AG09319 (cell line): ENCODE results near the gene LBH.

ENCODE experiments used
- DNase-seq: peaks from one replicate; pipeline ENCODE4 v3.0.0-alpha.2; 2010; ENCODE audit warnings: low read depth; ENCODE audit errors: extremely low read depth
- CTCF ChIP-seq: IDR thresholded peaks from 2 replicates; pipeline ENCODE4 v1.5.1; 2011; ENCODE audit warnings: low read depth, mild to moderate bottlenecking, inconsistent platforms, low read length, moderate library complexity

LBH gene

GRCh38 chr2:30300456-30301221, 69.3 kb downstream of the LBH start:
- DNase-seq: peak; percentile 39
- no peak for TF ChIP-seq CTCF

- TF ChIP-seq CTCF: no peak
- DNase-seq: no peak
These were observed 70.2 kb downstream of the LBH start for GRCh38 chr2:30301551-30301950.

GRCh38 chr2:30302566-30302965, 71.2 kb downstream of the LBH start:
- DNase-seq: no peak
- TF ChIP-seq CTCF: no peak

- TF ChIP-seq CTCF: no peak
- DNase-seq: no peak
These were observed 71.8 kb downstream of the LBH start for GRCh38 chr2:30303095-30303494.

- no peak for TF ChIP-seq CTCF
- no peak for DNase-seq
These were observed 73.9 kb downstream of the LBH start for GRCh38 chr2:30305235-30305634.

DNA sequence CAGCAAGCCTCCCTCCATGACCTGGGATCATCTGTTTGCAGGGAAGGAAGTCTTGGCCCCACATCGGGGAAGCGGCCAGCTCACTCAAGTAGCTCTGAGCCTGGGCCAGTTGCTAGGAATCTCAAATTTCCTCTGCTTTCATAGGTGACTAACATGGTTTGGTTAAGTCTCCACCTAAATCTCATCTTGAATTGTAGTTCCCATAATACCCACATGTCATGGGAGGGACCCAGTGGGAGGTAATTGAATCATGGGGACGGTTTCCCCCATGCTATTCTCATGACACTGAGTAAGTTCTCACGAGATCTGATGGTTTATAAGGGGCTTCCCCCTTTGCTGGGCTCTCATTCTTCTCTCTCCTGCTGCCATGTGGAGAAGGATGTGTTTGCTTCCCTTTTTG, 75.2 kb downstream of the LBH start:
- no peak for DNase-seq
- TF ChIP-seq CTCF: no peak

DNA sequence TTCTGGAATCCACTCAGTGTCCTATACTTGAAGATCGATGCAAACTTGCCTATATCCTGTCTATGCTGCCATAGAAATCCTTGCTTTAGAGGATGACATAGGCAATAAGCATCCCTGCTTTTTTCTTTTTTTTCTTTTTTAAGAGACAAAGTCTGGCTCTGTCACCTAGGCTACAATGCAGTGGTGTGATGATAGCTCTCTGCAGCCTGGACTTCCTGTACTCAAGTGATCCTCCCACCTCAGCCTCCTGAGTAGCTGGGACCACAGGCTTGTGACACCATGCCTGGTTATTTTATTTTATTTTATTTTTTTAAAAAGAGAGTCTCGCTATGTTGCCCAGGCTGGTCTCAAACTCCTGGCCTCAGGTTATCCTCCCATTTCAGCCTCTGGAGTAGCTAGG, 76.9 kb downstream of the LBH start:
- no peak for TF ChIP-seq CTCF
- no peak for DNase-seq
